H1 (cell line): ENCODE results near the gene COL4A1. TPM values are rescaled to one million over a fixed set of nuclear protein-coding genes. Genes with fewer than 3 reads are reported as not detected.

Source experiments
- ATF3 ChIP-seq: IDR thresholded peaks from 2 replicates; pipeline ENCODE4 v1.6.1; 2011; ENCODE audit warnings: low read depth, mild to moderate bottlenecking, low read length; ENCODE audit not compliant: insufficient read depth
- polyA plus RNA-seq, 7 experiments: library from polyadenylated mRNA; depleted of rRNA in 3 of 7; stranded (reverse) in 5 of 7; unstranded in 2 of 7; fragments of >200 nt in 5 of 7; fragments of 200-250 nt in 2 of 7; gene quantifications; 1 replicate in 5 of 7; 2 replicates in 1 of 7; 4 replicates in 1 of 7; pipeline versions ENCODE4 v1.2.1 to v1.2.3, GENCODE V29; 2011 to 2013; ENCODE audit warnings: missing spikeins in 2 of 7, mixed read lengths in 2 of 7
- total RNA-seq: library from RNA; stranded (reverse); fragmentation: NEBNext Ultra II Directional; extraction: Animal tissue kit (Norgen Biotek cat#: 25700); gene quantifications from 2 replicates; pipeline ENCODE4 v1.2.1, GENCODE V29; 2021

COL4A1 gene
- total and polyA plus RNA-seq, 2 of the 8 experiments (the other 6 are each of a cell fraction or from before 2014, with no cell fraction given) = 30.7 to 82.0 TPM

- no peak for TF ChIP-seq ATF3
Observed at GRCh38 chr13:110312339-110313031, 5.5 kb upstream of the COL4A1 start (continued).
